Activated naive CD4-positive, alpha-beta T cell treated with anti-CD3 and anti-CD28 coated beads, Interleukin-2, amount 50 U/mL, for 72 hours (primary cell): ENCODE data around the gene CCDC167. TPM values are rescaled to one million over a fixed set of nuclear protein-coding genes. Genes with fewer than 3 reads are reported as not detected.

Experiments used
- ATAC-seq, 2 donors: fragments of 150-1000 bp; cut with Tn5 transposase; 2 replicates each; pipeline ENCODE4 v1.10.0; 2021; ENCODE audit warnings: mild to moderate bottlenecking in 2 of 2, moderate library complexity in 2 of 2
- DNase-seq, 2 donors: peaks; one replicate each; pipeline ENCODE4 v3.0.0; 2021 to 2022; ENCODE audit warnings: low spot score in 2 of 2
- H3K27ac Mint-ChIP-seq, 2 donors: one replicate each; pipeline ENCODE4 v1.8.0; 2022; ENCODE audit warnings: mild to moderate bottlenecking in 2 of 2, mixed read lengths in 2 of 2
- H3K36me3 Mint-ChIP-seq, 2 donors: one replicate each; pipeline ENCODE4 v1.8.0; 2022; ENCODE audit warnings: mixed read lengths in 2 of 2
- H3K9me3 Mint-ChIP-seq, 2 donors: one replicate each; pipeline ENCODE4 v1.8.0; 2022; ENCODE audit warnings: mixed read lengths in 2 of 2
- total RNA-seq, 2 donors: library from RNA; stranded (reverse); gene quantifications; one replicate each; pipeline ENCODE4 v1.2.3, GENCODE V29; 2022

The CCDC167 gene
- total RNA-seq, 2 donors from 2014 or later = 53.3 to 68.6 TPM

DNA sequence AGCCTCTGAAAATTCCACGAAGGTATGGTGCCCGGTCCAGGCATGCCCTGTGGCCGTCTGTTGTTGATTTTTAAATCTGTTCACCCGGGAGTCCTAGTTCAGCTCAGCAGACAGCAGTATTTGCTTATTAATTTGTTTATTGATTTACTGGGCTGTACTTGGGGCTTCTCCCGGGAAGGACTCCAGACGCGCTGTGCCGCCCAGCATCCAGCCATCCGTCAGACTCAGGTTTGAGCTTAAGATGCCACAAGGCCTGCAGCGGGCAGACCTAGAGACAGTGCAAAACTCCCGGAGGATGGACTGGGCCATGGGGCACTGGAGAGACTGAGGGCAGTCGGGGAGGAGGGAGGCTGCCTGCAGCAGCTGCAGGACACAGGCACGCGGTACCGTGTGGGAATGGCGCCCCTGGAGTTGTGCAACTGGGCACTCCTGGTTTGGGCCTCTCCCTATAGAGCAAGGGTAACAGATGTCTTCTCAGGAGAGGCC lies 17.3 kb upstream of the CCDC167 start:
- H3K9me3 Mint-ChIP-seq = no peaks in the 10 kb centered on the region
- peaks cover 0 to 8% of the 10 kb centered on the region in 2 donors for H3K36me3 Mint-ChIP-seq
- peak; percentile 1 to 21 for ATAC-seq
- peak overlapping the region; percentile 92 to 97 for H3K27ac Mint-ChIP-seq
- DNase-seq = peak in 1 of 2 donors; percentile 67

GRCh38 chr6:37516076-37516919 lies 16.6 kb upstream of the CCDC167 start:
- Mint-ChIP-seq H3K27ac (peak overlapping the region; percentile 92 to 97), H3K36me3 (peaks cover 0 to 8% of the 10 kb centered on the region in 2 donors), H3K9me3 (no peaks in the 10 kb centered on the region)
- peak; percentile 80 to 86 for ATAC-seq
- peak; percentile 77 to 96 for DNase-seq

DNA sequence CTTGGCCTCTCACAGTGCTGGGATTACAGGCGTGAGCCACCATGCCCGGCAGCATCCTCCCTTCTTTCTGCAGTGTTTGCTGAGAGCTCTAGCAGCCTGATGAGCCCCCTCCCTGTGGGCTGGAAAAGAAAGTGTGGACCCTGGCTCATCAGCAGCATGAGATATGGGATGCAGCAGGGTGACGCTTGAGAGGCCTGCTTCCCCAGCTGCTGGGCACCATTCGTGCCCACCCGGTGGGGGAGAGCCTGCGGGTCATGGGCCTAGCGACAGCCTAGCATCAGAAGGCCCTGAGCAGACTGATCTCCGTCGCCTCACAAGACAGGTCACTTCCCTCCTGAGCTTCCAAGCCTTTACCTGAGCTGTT lies 16.0 kb upstream of the CCDC167 start:
- no peaks in the 10 kb centered on the region for H3K9me3 Mint-ChIP-seq
- DNase-seq (no peak), ATAC-seq (no peak)
- H3K36me3 Mint-ChIP-seq = peaks cover 0 to 8% of the 10 kb centered on the region in 2 donors
- H3K27ac Mint-ChIP-seq = peak overlapping the region; percentile 92 to 97

DNA sequence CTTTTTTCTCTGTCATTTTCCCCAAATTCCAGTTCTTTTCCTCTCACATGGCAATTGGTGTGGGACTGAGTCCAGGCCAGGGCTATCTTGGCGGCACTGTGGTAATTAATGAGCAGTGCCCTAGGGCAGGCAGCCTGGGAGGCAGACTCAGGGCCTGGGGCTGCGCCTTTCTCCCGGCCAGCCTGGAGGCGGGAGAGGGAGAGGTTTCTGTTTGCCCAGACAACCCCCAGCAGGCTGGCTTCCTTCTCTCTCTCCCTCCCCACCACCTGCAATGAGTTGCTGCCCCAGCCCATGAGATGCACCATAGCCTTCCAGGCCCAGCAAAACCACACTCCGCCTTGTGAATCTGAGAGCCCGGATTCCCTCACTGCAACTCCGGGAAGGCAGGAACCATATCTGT lies 15.1 kb upstream of the CCDC167 start:
- ATAC-seq (no peak), DNase-seq (no peak)
- Mint-ChIP-seq H3K36me3 (peaks cover 0 to 8% of the 10 kb centered on the region in 2 donors), H3K27ac (peak overlapping the region; percentile 91 to 92), H3K9me3 (peaks cover 0 to 1% of the 10 kb centered on the region in 2 donors)

- Mint-ChIP-seq H3K9me3 (peaks cover 0 to 5% of the 10 kb centered on the region in 2 donors), H3K36me3 (peaks cover 0 to 6% of the 10 kb centered on the region in 2 donors), H3K27ac (peak overlapping the region; percentile 91 to 92)
- peak; percentile 58 to 72 for DNase-seq
- ATAC-seq = peak; percentile 63 to 65
These were observed 14.7 kb upstream of the CCDC167 start for GRCh38 chr6:37514321-37514771.

DNA sequence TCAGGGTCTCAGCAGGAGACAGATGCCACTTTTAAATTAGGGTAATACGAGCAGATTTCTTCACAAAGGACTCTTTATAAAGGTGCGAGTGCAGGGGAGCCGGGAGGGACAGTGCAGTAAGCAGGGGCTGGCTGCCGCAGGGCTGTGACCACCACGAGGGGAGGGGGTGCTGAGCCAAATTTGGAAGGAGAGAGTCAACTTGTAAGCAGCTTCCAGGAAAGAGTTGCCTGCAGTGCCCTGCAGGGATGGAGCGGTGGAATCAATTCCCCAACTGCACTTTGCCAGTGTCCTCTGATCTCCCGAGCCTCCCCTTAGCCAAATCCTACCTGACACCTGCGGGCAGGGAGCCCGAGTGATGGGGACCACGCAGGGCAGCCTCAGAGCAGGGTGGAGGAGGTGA lies 13.9 kb upstream of the CCDC167 start:
- ATAC-seq (no peak), DNase-seq (no peak)
- H3K9me3 Mint-ChIP-seq = peaks cover 0 to 6% of the 10 kb centered on the region in 2 donors
- peak overlapping the region in 1 of 2 donors; percentile 66 for H3K27ac Mint-ChIP-seq
- no peaks in the 10 kb centered on the region for H3K36me3 Mint-ChIP-seq

DNA sequence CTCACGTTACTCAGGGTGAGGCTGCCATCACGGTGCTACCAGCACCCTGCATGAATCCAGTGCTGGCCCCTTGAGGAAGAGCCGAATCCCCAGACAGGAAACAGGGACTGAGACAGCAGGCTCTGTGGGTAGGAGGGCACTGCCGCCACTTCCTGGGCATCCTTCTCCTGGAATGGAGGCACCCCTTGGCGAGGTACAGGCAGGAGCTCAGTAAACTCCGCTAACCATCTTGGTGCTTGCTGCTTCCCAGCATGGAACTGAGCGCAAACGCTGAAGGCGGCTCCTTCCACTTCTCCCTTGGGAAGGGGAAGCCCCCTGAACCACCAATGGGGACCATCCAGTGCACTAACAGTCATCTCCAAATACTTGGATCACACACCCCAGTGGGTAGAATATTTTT lies 13.5 kb upstream of the CCDC167 start:
- ATAC-seq (no peak), DNase-seq (no peak)
- Mint-ChIP-seq H3K9me3 (peaks cover 0 to 10% of the 10 kb centered on the region in 2 donors), H3K27ac (peak overlapping the region in 1 of 2 donors; percentile 66), H3K36me3 (no peaks in the 10 kb centered on the region)

- Mint-ChIP-seq H3K9me3 (peaks cover 0 to 10% of the 10 kb centered on the region in 2 donors), H3K27ac (no peak overlapping the region), H3K36me3 (no peaks in the 10 kb centered on the region)
- ATAC-seq (no peak), DNase-seq (no peak)
These were observed 12.8 kb upstream of the CCDC167 start for GRCh38 chr6:37512400-37513011.

DNA sequence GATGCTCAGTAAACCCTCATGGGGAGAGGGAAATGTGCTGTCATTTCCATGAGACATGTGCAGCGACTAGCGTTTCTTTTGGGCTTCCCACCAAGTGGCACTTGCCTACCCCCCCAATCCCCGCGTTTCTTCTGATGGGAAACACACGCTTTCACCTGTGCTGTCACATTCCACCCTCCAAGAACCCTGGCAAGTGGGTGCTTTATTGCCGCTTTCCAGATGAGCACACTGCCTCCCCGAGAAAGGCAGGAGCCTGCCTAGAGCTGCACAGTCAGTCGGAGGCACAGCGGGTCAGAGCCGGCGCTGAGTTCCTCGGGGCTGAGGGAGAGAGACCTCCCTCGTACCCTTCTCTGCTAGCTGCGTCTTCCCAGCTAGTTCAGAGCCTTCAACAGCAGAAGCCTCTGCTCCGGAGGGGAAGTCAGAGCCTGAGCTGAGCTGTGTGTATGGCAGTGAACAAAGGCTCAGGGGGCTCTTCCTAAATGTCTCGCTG lies 12.3 kb upstream of the CCDC167 start:
- peaks cover 0 to 10% of the 10 kb centered on the region in 2 donors for H3K9me3 Mint-ChIP-seq
- no peak for ATAC-seq
- H3K27ac Mint-ChIP-seq = no peak overlapping the region
- no peaks in the 10 kb centered on the region for H3K36me3 Mint-ChIP-seq
- DNase-seq = no peak

- Mint-ChIP-seq H3K36me3 (no peaks in the 10 kb centered on the region), H3K9me3 (peaks cover 0 to 10% of the 10 kb centered on the region in 2 donors), H3K27ac (no peak overlapping the region)
- ATAC-seq (no peak), DNase-seq (no peak)
These were observed 11.5 kb upstream of the CCDC167 start for GRCh38 chr6:37511201-37511600.

GRCh38 chr6:37507690-37508421 lies 8.2 kb upstream of the CCDC167 start:
- no peak for DNase-seq
- Mint-ChIP-seq H3K27ac (peak overlapping the region in 1 of 2 donors; percentile 67), H3K36me3 (no peaks in the 10 kb centered on the region), H3K9me3 (peaks cover 4 to 10% of the 10 kb centered on the region in 2 donors)
- peak; percentile 74 to 92 for ATAC-seq

DNA sequence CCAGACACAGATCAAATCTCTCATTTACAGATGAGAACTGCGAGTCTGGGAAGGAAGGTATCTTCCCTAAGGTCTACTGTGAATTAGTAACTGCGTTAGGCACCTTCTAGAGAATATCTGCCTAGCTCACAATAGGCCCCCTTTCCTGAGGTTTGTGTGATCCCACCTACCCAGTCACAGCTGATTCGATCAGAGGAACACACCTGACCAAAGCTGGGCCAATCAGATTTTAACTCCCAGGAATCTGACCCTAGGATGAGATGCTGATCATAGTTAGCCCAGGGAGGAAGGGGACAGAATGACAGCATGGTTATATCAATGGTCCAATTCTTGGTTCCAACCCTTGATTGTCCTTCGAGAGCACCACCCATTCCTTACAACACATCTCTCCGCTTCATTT lies 7.4 kb upstream of the CCDC167 start:
- H3K27ac Mint-ChIP-seq = peak overlapping the region; percentile 29 to 75
- H3K9me3 Mint-ChIP-seq = peaks cover 4 to 10% of the 10 kb centered on the region in 2 donors
- no peak for DNase-seq
- H3K36me3 Mint-ChIP-seq = peaks cover 3 to 4% of the 10 kb centered on the region in 2 donors
- ATAC-seq = no peak

GRCh38 chr6:37506479-37506878 lies 6.8 kb upstream of the CCDC167 start:
- ATAC-seq (no peak), DNase-seq (no peak)
- peaks cover 8 to 9% of the 10 kb centered on the region in 2 donors for H3K36me3 Mint-ChIP-seq
- H3K9me3 Mint-ChIP-seq = peaks cover 4 to 10% of the 10 kb centered on the region in 2 donors
- peak overlapping the region in 1 of 2 donors; percentile 29 for H3K27ac Mint-ChIP-seq

DNA sequence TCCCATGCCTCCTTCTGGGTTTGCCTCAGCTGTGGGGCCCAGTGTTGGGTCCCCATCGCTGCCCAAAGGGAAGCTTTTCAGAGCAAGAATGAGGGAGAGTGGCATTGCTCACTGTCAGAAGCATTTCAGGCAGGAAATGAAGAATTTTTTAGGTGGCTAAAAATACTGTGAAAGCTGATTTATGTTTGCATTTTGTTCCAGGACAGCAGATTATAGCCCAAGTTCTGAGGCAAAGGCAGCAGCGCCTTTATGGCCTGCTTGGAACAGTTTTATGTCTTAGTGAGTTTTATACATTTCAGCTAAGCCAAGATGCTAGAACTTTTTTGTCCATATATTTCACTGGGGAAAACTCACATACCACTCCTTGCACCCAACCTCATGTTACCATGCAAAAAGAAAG lies 4.3 kb upstream of the CCDC167 start:
- Mint-ChIP-seq H3K27ac (peak overlapping the region in 1 of 2 donors; percentile 86), H3K36me3 (peaks cover 18 to 28% of the 10 kb centered on the region in 2 donors), H3K9me3 (peaks cover 5 to 11% of the 10 kb centered on the region in 2 donors)
- ATAC-seq (no peak), DNase-seq (no peak)

DNA sequence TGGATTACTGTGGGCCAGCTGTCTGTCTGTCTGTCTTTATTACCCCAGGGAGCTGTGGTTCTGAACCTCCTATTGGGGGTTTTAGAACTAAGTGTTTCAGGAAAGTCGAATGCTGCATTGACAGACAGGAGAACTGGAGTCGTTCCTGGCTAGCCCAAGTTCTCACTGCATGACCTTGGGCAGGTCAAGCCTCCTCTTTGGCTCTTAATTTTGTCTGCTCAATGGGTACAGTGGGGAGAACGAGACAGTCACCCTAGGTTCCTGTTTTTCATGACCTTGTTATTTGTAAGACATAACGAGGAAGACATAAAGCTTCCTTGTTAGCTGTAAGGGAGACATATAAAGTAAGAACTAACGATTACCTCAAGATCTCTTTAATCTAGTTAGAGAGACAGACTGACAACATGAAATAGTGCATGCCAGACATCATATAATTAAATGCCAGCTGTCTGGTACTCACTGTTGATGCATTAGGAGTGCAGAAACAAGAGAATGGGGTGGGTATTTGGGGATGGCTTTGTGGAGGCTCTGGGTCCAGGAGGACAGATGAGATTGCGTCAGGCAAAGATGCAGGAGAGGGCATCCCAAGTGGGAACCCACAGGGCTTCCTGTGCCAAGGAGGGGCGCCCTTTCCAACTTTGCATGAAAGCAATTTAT lies 3.7 kb upstream of the CCDC167 start:
- no peak for DNase-seq
- peaks cover 3 to 11% of the 10 kb centered on the region in 2 donors for H3K9me3 Mint-ChIP-seq
- H3K27ac Mint-ChIP-seq = peak overlapping the region; percentile 86 to 87
- H3K36me3 Mint-ChIP-seq = peaks cover 21 to 31% of the 10 kb centered on the region in 2 donors
- ATAC-seq = no peak

- ATAC-seq (peak; percentile 16 to 58), DNase-seq (no peak)
- Mint-ChIP-seq H3K36me3 (peaks cover 21 to 31% of the 10 kb centered on the region in 2 donors), H3K27ac (peak overlapping the region; percentile 86 to 87), H3K9me3 (peaks cover 0 to 11% of the 10 kb centered on the region in 2 donors)
These were observed 3.1 kb upstream of the CCDC167 start for GRCh38 chr6:37502703-37503291.
